ENCODE results near the gene NXPH4. TPM values are rescaled to one million over a fixed set of nuclear protein-coding genes. Genes with fewer than 3 reads are reported as not detected.

Gene NXPH4
- total RNA-seq, 2 donors from 2014 or later, result 0.27 TPM; not detected in 1

GRCh38 chr12:57240066-57240921 is 23.7 kb downstream of the NXPH4 start:
- no peak for TF ChIP-seq CTCF (IDR thresholded peaks at IDR 0.05)
- no peaks in the 10 kb centered on the region for H3K9me3 ChIP-seq
- H3K4me3 ChIP-seq, result peak overlapping the region; percentile 32
- H3K36me3 ChIP-seq, result no peaks in the 10 kb centered on the region
- no peak for DNase-seq
- peaks cover 39% of the 10 kb centered on the region for H3K4me1 ChIP-seq
- H3K27ac ChIP-seq, result no peak overlapping the region
- intact Hi-C loops (cut with DNase I), result no loop called here
- H3K9ac ChIP-seq (ENCODE audit: low read depth in 2 of 2, low read length in 2 of 2), result peak overlapping the region; percentile 19 to 47
- H3K27me3 ChIP-seq, result peaks cover 74% of the 10 kb centered on the region

- DNase-seq, result no peak
- Histone ChIP-seq H3K27ac (no peak overlapping the region), H3K36me3 (no peaks in the 10 kb centered on the region), H3K27me3 (peaks cover 73% of the 10 kb centered on the region), H3K4me3 (no peak overlapping the region), H3K9ac (ENCODE audit: low read depth in 2 of 2, low read length in 2 of 2) (peak overlapping the region; percentile 19 to 47), H3K4me1 (peaks cover 39% of the 10 kb centered on the region), H3K9me3 (no peaks in the 10 kb centered on the region)
- intact Hi-C loops (cut with DNase I), result no loop called here
- TF ChIP-seq CTCF (IDR thresholded peaks at IDR 0.05), result no peak
These were observed 24.4 kb downstream of the NXPH4 start for GRCh38 chr12:57240926-57241401.

DNA sequence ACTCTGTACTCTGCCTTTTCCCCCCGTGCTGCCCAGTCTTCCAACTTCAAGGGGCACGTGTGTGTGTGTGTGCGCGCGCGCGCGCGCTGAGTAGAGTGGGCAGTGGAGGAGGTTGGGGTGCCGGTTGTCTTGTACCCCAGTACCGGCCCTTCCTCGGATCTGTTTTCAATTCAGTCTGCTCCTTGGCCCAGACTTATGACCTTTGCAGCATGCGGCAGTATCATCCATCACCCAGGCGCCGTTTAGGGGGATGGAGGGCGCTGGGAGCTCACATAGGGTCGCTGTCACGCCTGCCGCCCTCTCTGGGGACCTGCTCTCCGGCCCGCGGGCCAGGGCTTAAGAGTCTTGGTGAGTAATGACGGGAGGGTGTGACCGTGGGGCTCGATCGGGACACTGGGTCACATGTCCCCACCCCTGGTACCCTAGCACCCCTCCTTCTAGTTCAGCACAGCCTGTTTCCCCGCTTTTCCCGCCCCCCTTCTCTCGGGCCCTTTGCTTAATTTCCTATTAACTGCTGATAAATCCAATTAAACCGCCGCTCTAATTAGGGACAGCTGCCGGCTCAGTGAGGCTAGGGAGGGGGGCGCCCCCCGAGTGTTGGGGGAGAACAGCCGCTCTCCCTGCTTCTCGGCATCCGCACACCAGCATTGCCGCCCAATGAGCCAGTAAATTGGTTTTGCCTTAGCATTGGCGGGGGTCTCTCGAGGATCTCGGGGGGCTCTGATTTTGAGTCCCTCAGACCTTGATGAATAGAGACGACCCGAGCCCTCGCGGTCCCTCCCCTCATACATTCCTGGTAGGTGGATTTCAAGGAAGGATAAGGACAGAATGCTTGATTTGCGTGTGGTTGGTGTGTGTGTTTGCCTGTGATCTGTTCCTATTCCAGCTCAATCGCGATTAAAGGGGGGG is 25.1 kb downstream of the NXPH4 start:
- TF ChIP-seq CTCF (IDR thresholded peaks at IDR 0.05), result no peak
- H3K27ac ChIP-seq, result no peak overlapping the region
- peaks cover 39% of the 10 kb centered on the region for H3K4me1 ChIP-seq
- DNase-seq, result no peak
- H3K9ac ChIP-seq (ENCODE audit: low read depth in 2 of 2, low read length in 2 of 2), result no peak overlapping the region
- peaks cover 66% of the 10 kb centered on the region for H3K27me3 ChIP-seq
- no peaks in the 10 kb centered on the region for H3K36me3 ChIP-seq
- intact Hi-C loops (cut with DNase I), result no loop called here
- no peak overlapping the region for H3K4me3 ChIP-seq
- no peaks in the 10 kb centered on the region for H3K9me3 ChIP-seq

DNA sequence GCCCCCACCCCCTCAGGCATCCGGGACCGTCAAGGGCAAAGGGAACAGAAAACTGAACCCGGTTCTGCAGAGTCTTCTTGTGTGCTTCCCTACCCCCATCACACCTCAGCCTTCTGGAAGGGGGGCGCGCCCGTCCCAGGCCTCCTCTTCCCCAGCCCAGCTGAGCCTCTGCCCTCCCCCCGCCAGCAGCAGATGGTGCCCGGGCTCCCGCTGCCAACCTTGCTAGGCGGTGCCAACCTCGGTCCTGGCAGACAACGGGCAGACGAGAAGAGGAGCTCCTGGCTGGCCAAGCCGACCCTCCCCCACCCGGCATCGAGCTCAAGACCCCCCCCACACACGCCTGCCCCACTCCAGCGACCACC is 25.7 kb downstream of the NXPH4 start:
- Histone ChIP-seq H3K4me1 (peaks cover 39% of the 10 kb centered on the region), H3K27me3 (peaks cover 60% of the 10 kb centered on the region), H3K36me3 (no peaks in the 10 kb centered on the region), H3K9me3 (no peaks in the 10 kb centered on the region), H3K9ac (ENCODE audit: low read depth in 2 of 2, low read length in 2 of 2) (no peak overlapping the region), H3K27ac (no peak overlapping the region), H3K4me3 (no peak overlapping the region)
- intact Hi-C loops (cut with DNase I), result no loop called here
- TF ChIP-seq CTCF (IDR thresholded peaks at IDR 0.05), result no peak
- DNase-seq, result no peak

- intact Hi-C loops (cut with DNase I), result no loop called here
- H3K9ac ChIP-seq (ENCODE audit: low read depth in 2 of 2, low read length in 2 of 2), result peak overlapping the region in 1 of 2 donors; percentile 16
- no peak overlapping the region for H3K27ac ChIP-seq
- DNase-seq, result peak; percentile 72
- no peaks in the 10 kb centered on the region for H3K36me3 ChIP-seq
- TF ChIP-seq CTCF (IDR thresholded peaks at IDR 0.05), result peak; percentile 46
- H3K9me3 ChIP-seq, result no peaks in the 10 kb centered on the region
- H3K27me3 ChIP-seq, result peaks cover 54% of the 10 kb centered on the region
- H3K4me3 ChIP-seq, result peak overlapping the region; percentile 30
- H3K4me1 ChIP-seq, result peaks cover 38% of the 10 kb centered on the region
These were observed 26.3 kb downstream of the NXPH4 start for GRCh38 chr12:57242691-57243454.
